Panc1 (cell line): ENCODE measurements around the gene CDR2L. TPM values are rescaled to one million over a fixed set of nuclear protein-coding genes. Genes with fewer than 3 reads are reported as not detected.
A peak's percentile ranks its signal among the peaks of the same experiment; 100 is the strongest.
"Not testable (repeated sequence)": the region's sequence is repeated elsewhere in the genome, so short reads cannot be mapped to it uniquely, and the experiment has no call there.

Experiments
- ATAC-seq: fragments of 200-7000 bp; cut with Tn5 transposase; 2 replicates; pipeline ENCODE4 v1.9.1; 2020; ENCODE audit warnings: mild to moderate bottlenecking, moderate library complexity
- BruUV-seq: library from RNA; stranded (reverse); fragments of 400-500 nt; replicated peaks from 2 replicates; lab custom pipeline; 2021; lab: Mats Ljungman, UMichigan
- CTCF ChIA-PET: fragments of 300-600 bp; sonication (Branson Sonifier 250); formaldehyde crosslinking; loops from one replicate; lab custom pipeline; 2022; ENCODE audit warnings: antibody characterized with exemption; lab: Charles Lee
- POLR2A ChIA-PET: fragments of 300-600 bp; sonication (Branson Sonifier 250); formaldehyde crosslinking; loops from one replicate; lab custom pipeline; 2022; ENCODE audit warnings: antibody characterized with exemption; lab: Charles Lee
- DNase-seq: peaks from one replicate; pipeline ENCODE4 v3.0.0-alpha.2; 2010; ENCODE audit warnings: low read depth, low spot score
- H3K27ac ChIP-seq: 2 replicates; pipeline ENCODE4 v1.5.1; 2011; ENCODE audit warnings: mild to moderate bottlenecking, low read length, inconsistent platforms
- H3K27me3 ChIP-seq: fragments of 200-500 bp; sonication (Bioruptor generic); 2 replicates; pipeline ENCODE4 v1.6.0; 2014; ENCODE audit warnings: low read length, inconsistent platforms; ENCODE audit not compliant: control insufficient read depth, insufficient read depth
- H3K36me3 ChIP-seq: fragments of 200-500 bp; sonication (Bioruptor generic); 2 replicates; pipeline ENCODE4 v1.5.1; 2014; ENCODE audit warnings: inconsistent platforms, mild to moderate bottlenecking, low read length, moderate library complexity; ENCODE audit not compliant: control insufficient read depth, insufficient read depth
- H3K4me1 ChIP-seq: 2 replicates; pipeline ENCODE4 v1.5.1; 2011; ENCODE audit warnings: inconsistent platforms, mild to moderate bottlenecking, low read length, moderate library complexity; ENCODE audit not compliant: control insufficient read depth, insufficient read depth
- H3K4me3 ChIP-seq, 2 experiments: 2 replicates each; pipeline ENCODE4 v1.5.1; 2011 to 2012; ENCODE audit warnings: low read depth in 2 of 2, low read length in 2 of 2, mild to moderate bottlenecking in 2 of 2, inconsistent platforms in 1 of 2, moderate library complexity in 1 of 2
- H3K9me3 ChIP-seq: fragments of 200-500 bp; sonication (Bioruptor generic); 2 replicates; pipeline ENCODE4 v1.5.1; 2014; ENCODE audit warnings: low read depth, mild to moderate bottlenecking, inconsistent platforms, low read length, moderate library complexity; ENCODE audit not compliant: control insufficient read depth, insufficient read depth
- CTCF ChIP-seq: fragments of 450-650 bp; IDR thresholded peaks from 2 replicates; pipeline ENCODE4 v1.5.1; 2017; ENCODE audit warnings: mild to moderate bottlenecking
- POLR2AphosphoS5 ChIP-seq: IDR thresholded peaks from 2 replicates; pipeline ENCODE4 v1.6.1; 2012; ENCODE audit warnings: mild to moderate bottlenecking, low read depth, low read length, moderate library complexity
- REST ChIP-seq, 2 experiments: IDR thresholded peaks; 2 replicates each; pipeline ENCODE4 v1.6.1; 2011 to 2012; ENCODE audit warnings: low read depth in 2 of 2, control low read depth in 1 of 2, low read length in 1 of 2, mild to moderate bottlenecking in 1 of 2, moderate library complexity in 1 of 2; ENCODE audit not compliant: insufficient read depth in 1 of 2
- SIN3A ChIP-seq: IDR thresholded peaks from 2 replicates; pipeline ENCODE4 v1.6.1; 2012; ENCODE audit warnings: low read depth, mild to moderate bottlenecking, low read length, moderate library complexity, borderline replicate concordance; ENCODE audit not compliant: insufficient read depth
- TCF7L2 ChIP-seq: IDR thresholded peaks from 2 replicates; pipeline ENCODE4 v1.6.1; 2011; ENCODE audit warnings: mild to moderate bottlenecking, low read depth, low read length, inconsistent platforms
- in situ Hi-C: cut with HindIII; loops from 2 replicates; pipeline ENCODE4 v1.10.0; 2016; ENCODE audit warnings: low sequenced_read_pairs, low pct_unique_long_range_greater_than_20kb
- intact Hi-C: fragments of 100-400 bp; cut with micrococcal nuclease; formaldehyde crosslinking; loops from one replicate; pipeline ENCODE4 v1.10.0; 2022; ENCODE audit not compliant: unreplicated experiment
- total RNA-seq: library from RNA; stranded (reverse); gene quantifications from one replicate; pipeline ENCODE4 v1.2.1, GENCODE V29; 2021; ENCODE audit not compliant: unreplicated experiment

The CDR2L gene
- total RNA-seq, 1 experiment from 2014 or later: 32.0 TPM

- intact Hi-C loops, H3K27me3 ChIP-seq, in situ Hi-C loops, H3K9me3 ChIP-seq, H3K36me3 ChIP-seq, CTCF ChIA-PET, DNase-seq, POLR2A ChIA-PET, ATAC-seq: not testable (repeated sequence)
- TSS peak; percentile 82 for BruUV-seq
- H3K4me3 ChIP-seq: peak overlapping the region; percentile 96 to 100
- H3K27ac ChIP-seq: peak overlapping the region; percentile 97
- H3K4me1 ChIP-seq: peaks cover 15% of the 10 kb centered on the region
Observed at GRCh38 chr17:75045946-75046406, 58.5 kb downstream of the CDR2L start.

GRCh38 chr17:75046407-75047289 is 59.2 kb downstream of the CDR2L start, which contains the start of the genes ATP5PD and KCTD2:
TSS of gene ATP5PD (minus strand) at chr17:75046969. CDS start at chr17:75042650, 4,319 bp downstream.
TSS of gene KCTD2 (plus strand) at chr17:75047225. CDS start at chr17:75047251, 26 bp downstream.
- intact Hi-C loops: no loop called here
- CTCF ChIA-PET: interaction anchor here (0.6 to 0.9 kb wide), 3 partner anchors 34 to 85 kb away, joined by 4 to 7 read pairs (median 6); no protein-coding TSS in a partner anchor
- Histone ChIP-seq H3K27me3 (no peaks in the 10 kb centered on the region), H3K36me3 (peaks cover 6% of the 10 kb centered on the region; the same call in 1 of the 2 replicates), H3K4me3 (peak within 1 kb of the TSS; percentile 96 to 100), H3K27ac (peak within 1 kb of the TSS; percentile 97), H3K9me3 (no peaks in the 10 kb centered on the region), H3K4me1 (peaks cover 15% of the 10 kb centered on the region)
- POLR2A ChIA-PET: interaction anchor here (0.5 to 0.7 kb wide), 3 partner anchors 9 to 145 kb away, joined by 3 to 6 read pairs (median 5); no protein-coding TSS in a partner anchor
- no TSS peak for BruUV-seq
- in situ Hi-C loops: no loop called here
- DNase-seq: peak; percentile 67
- peak; percentile 98 for ATAC-seq
- TF ChIP-seq SIN3A (0 out of 2 replicates have a peak, but pooled peaks have one; percentile 22), POLR2AphosphoS5 (peak; percentile 98), CTCF (no peak), TCF7L2 (peak; percentile 48; the same call in 1 of the 2 replicates), REST (IDR thresholded peaks at IDR 0.05; ENCODE audit: insufficient read depth in 1 of 2, low read depth in 2 of 2, low read length in 1 of 2) (no peak)
